Vagina (tissue), 2 donors: ENCODE data around the gene RIPOR3. TPM values are rescaled to one million over a fixed set of nuclear protein-coding genes. Genes with fewer than 3 reads are reported as not detected.
A peak's percentile ranks its signal among the peaks of the same experiment; 100 is the strongest.

Experiments
- DNase-seq, 2 donors: peaks; one replicate each; pipeline ENCODE4 v3.0.0-alpha.2; 2017; ENCODE audit errors: extremely low spot score in 2 of 2
- H3K27ac ChIP-seq: fragments of 200-600 bp; sonication (generic); one replicate; pipeline ENCODE4 v1.5.1; 2019
- H3K27me3 ChIP-seq: fragments of 200-600 bp; sonication (generic); one replicate; pipeline ENCODE4 v1.5.1; 2019
- H3K36me3 ChIP-seq, 2 donors: fragments of 200-600 bp; sonication (generic); one replicate each; pipeline ENCODE4 v1.5.1; 2017 to 2019
- H3K4me1 ChIP-seq: fragments of 200-600 bp; sonication (generic); one replicate; pipeline ENCODE4 v1.5.1; 2019
- H3K4me3 ChIP-seq, 2 donors: fragments of 200-600 bp; sonication (generic); 1 replicate in 1 of 2; 2 replicates in 1 of 2; pipeline ENCODE4 v1.5.1; 2016 to 2019
- H3K9me3 ChIP-seq: fragments of 200-600 bp; sonication (generic); one replicate; pipeline ENCODE4 v1.5.1; 2019
- POLR2A ChIP-seq, 2 donors: fragments of 450-650 bp; IDR thresholded peaks; one replicate each; pipeline ENCODE4 v1.6.1; 2017; ENCODE audit warnings: antibody characterized with exemption in 2 of 2, mild to moderate bottlenecking in 2 of 2, moderate library complexity in 2 of 2
- POLR2AphosphoS5 ChIP-seq, 2 donors: sonication (generic); formaldehyde crosslinking; IDR thresholded peaks; one replicate each; pipeline ENCODE4 v1.9.0; 2017; ENCODE audit warnings: antibody characterized with exemption in 2 of 2, mild to moderate bottlenecking in 2 of 2, low read depth in 1 of 2; ENCODE audit not compliant: insufficient read depth in 1 of 2
- intact Hi-C: fragments of 100-400 bp; cut with DNase I; formaldehyde crosslinking; loops from one replicate; pipeline ENCODE4 v1.15.1; 2023
- total RNA-seq: library from RNA; depleted of rRNA; stranded (reverse); fragments of >200 nt; gene quantifications from one replicate; pipeline ENCODE4 v1.2.3, GENCODE V29; 2016
- TF ChIP-seq, protein P1 (sequence below), 3 experiments: fragments of 450-650 bp in 2 of 3; fragments of 200-600 bp in 1 of 3; sonication (generic) in 1 of 3; IDR thresholded peaks; one replicate each; pipeline ENCODE4 v1.5.1; 2017 to 2019; ENCODE audit warnings: antibody characterized with exemption in 3 of 3, mild to moderate bottlenecking in 2 of 3, moderate library complexity in 2 of 3

RIPOR3 gene
- total RNA-seq, 1 donor from 2014 or later = 38.1 TPM

DNA sequence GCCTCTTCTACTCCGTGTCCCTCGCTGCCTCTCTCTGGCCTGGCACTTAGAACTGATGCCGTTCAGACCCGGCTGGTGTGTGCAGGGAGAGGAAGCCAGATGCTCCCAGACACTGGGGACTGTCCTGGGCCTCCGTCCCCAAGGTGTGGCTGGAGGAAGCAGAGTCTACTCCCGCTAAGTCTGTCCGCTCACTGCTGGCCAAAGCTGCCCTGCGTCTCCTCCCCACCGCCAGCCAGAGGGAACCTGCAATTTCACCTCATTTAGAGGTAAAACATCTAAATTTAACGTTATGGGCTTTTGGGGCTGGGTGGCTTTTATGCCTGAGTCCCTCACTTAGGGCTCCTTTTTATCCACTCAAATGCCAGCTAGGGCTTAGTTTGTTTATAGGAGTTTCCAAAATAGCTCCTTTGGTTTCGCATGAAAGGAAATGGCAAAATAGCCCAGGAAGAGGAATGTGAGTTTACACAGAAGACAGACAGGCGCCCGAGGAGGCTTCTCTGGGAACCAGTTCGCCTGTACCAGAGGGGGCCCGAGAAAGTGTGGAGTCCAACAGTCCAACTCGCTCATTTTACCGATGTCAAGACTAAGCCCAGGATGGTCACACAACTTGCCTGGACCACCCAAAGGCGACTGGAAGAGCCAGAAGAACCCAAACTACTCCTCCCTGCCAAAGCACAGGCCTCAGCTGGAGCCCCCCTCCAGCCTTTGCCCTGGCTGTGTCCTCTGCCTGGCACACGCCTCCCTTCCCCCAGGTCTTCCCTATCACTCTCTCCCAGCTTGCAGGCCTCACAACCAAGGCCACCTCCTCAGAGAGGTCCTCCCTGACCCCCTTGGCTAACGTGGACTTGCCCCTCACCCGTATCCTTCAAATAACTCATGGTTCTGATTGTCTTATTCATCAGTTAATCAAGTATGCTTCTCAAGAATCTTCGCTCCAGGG, 54.5 kb downstream of the RIPOR3 start:
- peaks cover 40% of the 10 kb centered on the region for H3K4me1 ChIP-seq
- no peaks in the 10 kb centered on the region for H3K36me3 ChIP-seq
- DNase-seq = no peak
- no peak overlapping the region for H3K4me3 ChIP-seq
- H3K27ac ChIP-seq = peak overlapping the region; percentile 71
- H3K27me3 ChIP-seq = no peaks in the 10 kb centered on the region
- TF ChIP-seq, protein P1, sequence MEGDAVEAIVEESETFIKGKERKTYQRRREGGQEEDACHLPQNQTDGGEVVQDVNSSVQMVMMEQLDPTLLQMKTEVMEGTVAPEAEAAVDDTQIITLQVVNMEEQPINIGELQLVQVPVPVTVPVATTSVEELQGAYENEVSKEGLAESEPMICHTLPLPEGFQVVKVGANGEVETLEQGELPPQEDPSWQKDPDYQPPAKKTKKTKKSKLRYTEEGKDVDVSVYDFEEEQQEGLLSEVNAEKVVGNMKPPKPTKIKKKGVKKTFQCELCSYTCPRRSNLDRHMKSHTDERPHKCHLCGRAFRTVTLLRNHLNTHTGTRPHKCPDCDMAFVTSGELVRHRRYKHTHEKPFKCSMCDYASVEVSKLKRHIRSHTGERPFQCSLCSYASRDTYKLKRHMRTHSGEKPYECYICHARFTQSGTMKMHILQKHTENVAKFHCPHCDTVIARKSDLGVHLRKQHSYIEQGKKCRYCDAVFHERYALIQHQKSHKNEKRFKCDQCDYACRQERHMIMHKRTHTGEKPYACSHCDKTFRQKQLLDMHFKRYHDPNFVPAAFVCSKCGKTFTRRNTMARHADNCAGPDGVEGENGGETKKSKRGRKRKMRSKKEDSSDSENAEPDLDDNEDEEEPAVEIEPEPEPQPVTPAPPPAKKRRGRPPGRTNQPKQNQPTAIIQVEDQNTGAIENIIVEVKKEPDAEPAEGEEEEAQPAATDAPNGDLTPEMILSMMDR (IDR thresholded peaks at IDR 0.05) = no peak
- TF ChIP-seq POLR2A (IDR thresholded peaks at IDR 0.05) = no peak
- TF ChIP-seq POLR2AphosphoS5 (IDR thresholded peaks at IDR 0.05; ENCODE audit: insufficient read depth in 1 of 2, low read depth in 1 of 2) = no peak
- H3K9me3 ChIP-seq = no peaks in the 10 kb centered on the region
- intact Hi-C loops = no loop called here

DNA sequence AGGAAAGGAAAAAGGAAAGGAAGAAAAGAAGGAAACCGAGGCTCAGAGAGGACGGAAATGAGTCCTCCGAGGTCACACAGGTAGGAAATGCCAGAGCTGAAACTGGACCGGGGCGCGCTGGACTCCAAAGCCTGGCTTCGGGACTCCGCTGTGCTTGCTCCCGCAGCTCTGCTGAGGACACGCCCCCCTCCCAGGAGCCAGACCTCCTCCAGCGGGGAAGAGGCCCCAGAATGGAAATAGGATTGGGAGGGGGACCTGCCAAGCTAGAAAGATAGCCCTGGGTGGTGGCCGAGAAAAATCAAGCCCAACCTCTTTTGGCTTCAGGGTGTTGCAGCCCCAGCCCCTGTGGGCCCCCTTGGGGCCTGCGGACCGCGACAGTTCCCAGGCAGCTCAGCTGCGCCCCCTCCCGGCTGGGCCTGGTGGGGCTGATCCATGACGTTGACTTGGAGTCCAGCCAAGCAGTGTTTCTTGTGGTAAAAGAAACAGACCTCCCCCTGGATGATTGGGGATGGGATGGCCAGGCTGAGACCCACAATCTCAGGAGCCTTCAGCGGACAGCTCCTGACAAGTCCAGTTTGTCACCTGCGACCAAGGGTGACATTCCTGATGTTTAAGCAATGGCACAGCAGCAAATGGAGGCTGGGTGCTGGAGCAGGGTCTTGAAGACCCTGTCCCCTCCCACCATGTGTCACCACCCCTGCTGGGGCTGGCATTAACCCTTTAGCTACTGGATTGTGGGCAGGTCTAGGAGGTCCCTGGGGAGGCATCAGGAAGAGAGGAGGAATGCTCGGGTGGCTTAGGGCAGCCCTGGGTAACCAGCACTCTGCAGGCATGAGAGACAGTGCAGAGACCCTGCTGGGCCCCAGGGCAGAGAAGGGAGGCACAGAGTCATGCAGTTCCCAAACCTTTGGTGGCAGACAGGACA, 55.4 kb downstream of the RIPOR3 start:
- H3K27ac ChIP-seq = peak overlapping the region; percentile 71
- H3K4me3 ChIP-seq = no peak overlapping the region
- intact Hi-C loops = no loop called here
- DNase-seq = no peak
- peaks cover 37% of the 10 kb centered on the region for H3K4me1 ChIP-seq
- H3K9me3 ChIP-seq = no peaks in the 10 kb centered on the region
- TF ChIP-seq, protein P1 (IDR thresholded peaks at IDR 0.05) = peak; percentile 46 to 62 (median 50)
- TF ChIP-seq POLR2A (IDR thresholded peaks at IDR 0.05) (no peak), POLR2AphosphoS5 (IDR thresholded peaks at IDR 0.05; ENCODE audit: insufficient read depth in 1 of 2, low read depth in 1 of 2) (peak in 1 of 2 donors; percentile 25)
- H3K36me3 ChIP-seq = no peaks in the 10 kb centered on the region
- no peaks in the 10 kb centered on the region for H3K27me3 ChIP-seq

DNA sequence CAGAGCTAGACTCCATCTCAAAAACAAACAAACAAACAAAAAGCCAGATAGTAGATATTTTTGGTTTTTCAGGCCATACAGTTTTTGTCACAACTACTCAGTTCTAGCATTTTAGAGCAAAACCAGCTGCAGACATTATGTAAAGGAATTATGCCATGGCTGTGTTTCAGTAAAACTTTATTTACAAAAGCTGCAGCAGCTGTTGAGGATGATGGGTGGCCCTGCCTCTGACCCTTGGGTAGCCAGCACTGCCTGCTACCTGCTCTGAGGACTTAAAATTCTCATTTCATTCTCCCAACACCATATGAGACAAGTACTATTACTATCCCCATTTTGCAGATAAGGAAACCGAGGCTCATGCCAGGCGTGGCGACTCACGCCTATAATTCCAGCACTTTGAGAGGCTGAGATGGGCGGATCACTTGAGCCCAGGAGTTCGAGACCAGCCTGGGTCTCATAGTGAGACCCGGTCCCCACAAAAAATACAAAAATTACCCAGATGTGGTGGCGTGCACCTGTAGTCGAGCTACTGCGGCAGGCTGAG, 56.3 kb downstream of the RIPOR3 start:
- intact Hi-C loops = no loop called here
- Histone ChIP-seq H3K9me3 (no peaks in the 10 kb centered on the region), H3K27me3 (no peaks in the 10 kb centered on the region), H3K36me3 (no peaks in the 10 kb centered on the region), H3K4me3 (no peak overlapping the region), H3K27ac (no peak overlapping the region), H3K4me1 (peaks cover 37% of the 10 kb centered on the region)
- TF ChIP-seq POLR2A (IDR thresholded peaks at IDR 0.05) = no peak
- TF ChIP-seq, protein P1 (IDR thresholded peaks at IDR 0.05) = no peak
- TF ChIP-seq POLR2AphosphoS5 (IDR thresholded peaks at IDR 0.05; ENCODE audit: insufficient read depth in 1 of 2, low read depth in 1 of 2) = no peak
- no peak for DNase-seq

- Histone ChIP-seq H3K27ac (no peak overlapping the region), H3K9me3 (no peaks in the 10 kb centered on the region), H3K27me3 (no peaks in the 10 kb centered on the region), H3K4me3 (no peak overlapping the region), H3K4me1 (peaks cover 45% of the 10 kb centered on the region), H3K36me3 (no peaks in the 10 kb centered on the region)
- no peak for DNase-seq
- intact Hi-C loops = no loop called here
- TF ChIP-seq, protein P1 (IDR thresholded peaks at IDR 0.05) = no peak
- TF ChIP-seq POLR2AphosphoS5 (IDR thresholded peaks at IDR 0.05; ENCODE audit: insufficient read depth in 1 of 2, low read depth in 1 of 2) = no peak
- TF ChIP-seq POLR2A (IDR thresholded peaks at IDR 0.05) = no peak
Observed at GRCh38 chr20:50634191-50634590, 57.2 kb downstream of the RIPOR3 start.
